Measurements from ENCODE around the gene PTMA. TPM values are rescaled to one million over a fixed set of nuclear protein-coding genes. Genes with fewer than 3 reads are reported as not detected.
A peak's percentile ranks its signal among the peaks of the same experiment; 100 is the strongest.

PTMA gene
- polyA plus RNA-seq, 1 of the 3 experiments (the other 2 are of a cell fraction) = 767 TPM

- peaks cover 16 to 32% of the 10 kb centered on the region in 2 experiments; a peak in 3 of 4 replicates for H3K4me1 ChIP-seq (ENCODE audit: control insufficient read depth in 1 of 2, insufficient read depth in 2 of 2, low read depth in 1 of 2, low read length in 1 of 2)
- DNase-seq = peak; percentile 44
- peaks cover 17 to 23% of the 10 kb centered on the region in 2 experiments for H3K36me3 ChIP-seq (replicated peaks in 1 of 2; ENCODE audit: control insufficient read depth in 1 of 2, insufficient read depth in 2 of 2, low read length in 1 of 2)
- TF ChIP-seq NFIC (IDR thresholded peaks at IDR 0.05; ENCODE audit: borderline replicate concordance) (no peak), TEAD4 (IDR thresholded peaks at IDR 0.05; ENCODE audit: borderline replicate concordance, insufficient read depth) (0 out of 2 replicates have a peak, but pooled peaks have one; percentile 16), MAX (IDR thresholded peaks at IDR 0.05; ENCODE audit: low read depth) (peak; percentile 40), CTCF (IDR thresholded peaks at IDR 0.05) (peak; percentile 25; the same call in 1 of the 2 replicates)
- H3K9ac ChIP-seq = peak overlapping the region; percentile 98
- peaks cover 18% of the 10 kb centered on the region for H3F3A ChIP-seq (replicated peaks; ENCODE audit: insufficient read depth)
- H3K27ac ChIP-seq (ENCODE audit: low read depth in 2 of 2, low read length in 1 of 2) = peak overlapping the region; percentile 92
- no peaks in the 10 kb centered on the region for H3K9me2 ChIP-seq
- H3K79me2 ChIP-seq (ENCODE audit: insufficient read depth) = peaks cover 62% of the 10 kb centered on the region
- peak overlapping the region; percentile 97 for H3K4me2 ChIP-seq
- no peak overlapping the region for H2AFZ ChIP-seq (ENCODE audit: low read depth)
- ChIA-PET CTCF (interaction anchor here (0.8 to 34.6 kb wide), 9 partner anchors 9 to 145 kb away, joined by 3 to 1218 read pairs (median 4); no protein-coding TSS in a partner anchor), POLR2A (interaction anchor here (1.0 to 3.1 kb wide), 16 partner anchors 8 to 245 kb away, joined by 3 to 38 read pairs (median 6); partner anchors contain the start of gene NCL)
- H3K27me3 ChIP-seq (ENCODE audit: insufficient read depth) = no peaks in the 10 kb centered on the region
- peak overlapping the region; percentile 96 to 100 for H3K4me3 ChIP-seq (ENCODE audit: low read depth in 2 of 2, low read length in 1 of 2)
- no peaks in the 10 kb centered on the region for H3K9me3 ChIP-seq
- peaks cover 53% of the 10 kb centered on the region for H4K20me1 ChIP-seq (ENCODE audit: insufficient read depth)
- 1% methylated on average over 44 of the region's 118 CpGs for WGBS (ENCODE audit: low lambda C conversion rate)
Measured at GRCh38 chr2:231708773-231709635, 679 bp downstream of the PTMA start.

GRCh38 chr2:231709636-231709980 lies 1.3 kb downstream of the PTMA start:
- H3K9ac ChIP-seq = peak overlapping the region; percentile 98
- CTCF ChIA-PET = interaction anchor here (0.6 to 34.6 kb wide), 13 partner anchors 8 to 103 kb away, joined by 3 to 1218 read pairs (median 4); no protein-coding TSS in a partner anchor
- peaks cover 16 to 38% of the 10 kb centered on the region in 2 experiments; a peak in 3 of 4 replicates for H3K4me1 ChIP-seq (ENCODE audit: control insufficient read depth in 1 of 2, insufficient read depth in 2 of 2, low read depth in 1 of 2, low read length in 1 of 2)
- no peaks in the 10 kb centered on the region for H3K9me2 ChIP-seq
- WGBS (ENCODE audit: low lambda C conversion rate) = no CpG with 5 or more reads among the region's 33 CpGs
- POLR2A ChIA-PET = interaction anchor here (1.0 to 3.1 kb wide), 7 partner anchors 12 to 245 kb away, joined by 3 to 38 read pairs (median 4); partner anchors contain the start of gene NCL
- H3K9me3 ChIP-seq = no peaks in the 10 kb centered on the region
- H3F3A ChIP-seq (replicated peaks; ENCODE audit: insufficient read depth) = peaks cover 24% of the 10 kb centered on the region
- H4K20me1 ChIP-seq (ENCODE audit: insufficient read depth) = peaks cover 59% of the 10 kb centered on the region
- peak overlapping the region; percentile 92 for H3K27ac ChIP-seq (ENCODE audit: low read depth in 2 of 2, low read length in 1 of 2)
- H3K27me3 ChIP-seq (ENCODE audit: insufficient read depth) = no peaks in the 10 kb centered on the region
- peaks cover 62% of the 10 kb centered on the region for H3K79me2 ChIP-seq (ENCODE audit: insufficient read depth)
- H3K4me3 ChIP-seq (ENCODE audit: low read depth in 2 of 2, low read length in 1 of 2) = peak overlapping the region; percentile 96 to 100
- no peak overlapping the region for H2AFZ ChIP-seq (ENCODE audit: low read depth)
- peaks cover 17 to 23% of the 10 kb centered on the region in 2 experiments for H3K36me3 ChIP-seq (replicated peaks in 1 of 2; ENCODE audit: control insufficient read depth in 1 of 2, insufficient read depth in 2 of 2, low read length in 1 of 2)
- H3K4me2 ChIP-seq = peak overlapping the region; percentile 97
- no peak for DNase-seq
- TF ChIP-seq, protein P1, sequence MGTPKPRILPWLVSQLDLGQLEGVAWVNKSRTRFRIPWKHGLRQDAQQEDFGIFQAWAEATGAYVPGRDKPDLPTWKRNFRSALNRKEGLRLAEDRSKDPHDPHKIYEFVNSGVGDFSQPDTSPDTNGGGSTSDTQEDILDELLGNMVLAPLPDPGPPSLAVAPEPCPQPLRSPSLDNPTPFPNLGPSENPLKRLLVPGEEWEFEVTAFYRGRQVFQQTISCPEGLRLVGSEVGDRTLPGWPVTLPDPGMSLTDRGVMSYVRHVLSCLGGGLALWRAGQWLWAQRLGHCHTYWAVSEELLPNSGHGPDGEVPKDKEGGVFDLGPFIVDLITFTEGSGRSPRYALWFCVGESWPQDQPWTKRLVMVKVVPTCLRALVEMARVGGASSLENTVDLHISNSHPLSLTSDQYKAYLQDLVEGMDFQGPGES (IDR thresholded peaks at IDR 0.05; ENCODE audit: low read depth, low read length) = no peak
- TF ChIP-seq YY1 (IDR thresholded peaks at IDR 0.05; ENCODE audit: low read depth) (no peak), TAF1 (IDR thresholded peaks at IDR 0.05; ENCODE audit: borderline replicate concordance, low read depth, low read length) (no peak), FOXM1 (IDR thresholded peaks at IDR 0.05; ENCODE audit: low read depth) (no peak), NFIC (IDR thresholded peaks at IDR 0.05; ENCODE audit: borderline replicate concordance) (no peak), EP300 (IDR thresholded peaks at IDR 0.05; ENCODE audit: borderline replicate concordance in 1 of 2, low read depth in 1 of 2, low read length in 1 of 2) (no peak), EZH2phosphoT487 (IDR thresholded peaks at IDR 0.05; ENCODE audit: borderline replicate concordance, low read depth) (no peak), USF1 (IDR thresholded peaks at IDR 0.05; ENCODE audit: borderline replicate concordance, low read depth) (no peak), TEAD4 (IDR thresholded peaks at IDR 0.05; ENCODE audit: borderline replicate concordance, insufficient read depth) (no peak), RAD21 (IDR thresholded peaks at IDR 0.05; ENCODE audit: low read length) (no peak), JUND (IDR thresholded peaks at IDR 0.05) (no peak), GABPA (IDR thresholded peaks at IDR 0.05; ENCODE audit: low read depth) (no peak)
- TF ChIP-seq, protein P2, sequence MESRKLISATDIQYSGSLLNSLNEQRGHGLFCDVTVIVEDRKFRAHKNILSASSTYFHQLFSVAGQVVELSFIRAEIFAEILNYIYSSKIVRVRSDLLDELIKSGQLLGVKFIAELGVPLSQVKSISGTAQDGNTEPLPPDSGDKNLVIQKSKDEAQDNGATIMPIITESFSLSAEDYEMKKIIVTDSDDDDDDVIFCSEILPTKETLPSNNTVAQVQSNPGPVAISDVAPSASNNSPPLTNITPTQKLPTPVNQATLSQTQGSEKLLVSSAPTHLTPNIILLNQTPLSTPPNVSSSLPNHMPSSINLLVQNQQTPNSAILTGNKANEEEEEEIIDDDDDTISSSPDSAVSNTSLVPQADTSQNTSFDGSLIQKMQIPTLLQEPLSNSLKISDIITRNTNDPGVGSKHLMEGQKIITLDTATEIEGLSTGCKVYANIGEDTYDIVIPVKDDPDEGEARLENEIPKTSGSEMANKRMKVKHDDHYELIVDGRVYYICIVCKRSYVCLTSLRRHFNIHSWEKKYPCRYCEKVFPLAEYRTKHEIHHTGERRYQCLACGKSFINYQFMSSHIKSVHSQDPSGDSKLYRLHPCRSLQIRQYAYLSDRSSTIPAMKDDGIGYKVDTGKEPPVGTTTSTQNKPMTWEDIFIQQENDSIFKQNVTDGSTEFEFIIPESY (IDR thresholded peaks at IDR 0.05; ENCODE audit: borderline replicate concordance, low read depth) = no peak

Measured in SK-N-SH (cell line).